ENCODE results near the gene TMA7B. TPM values are rescaled to one million over a fixed set of nuclear protein-coding genes. Genes with fewer than 3 reads are reported as not detected.
"Not testable (repeated sequence)": the region's sequence is repeated elsewhere in the genome, so short reads cannot be mapped to it uniquely, and the experiment has no call there.

TMA7B gene
- total RNA-seq, 1 donor from 2014 or later: not detected

DNA sequence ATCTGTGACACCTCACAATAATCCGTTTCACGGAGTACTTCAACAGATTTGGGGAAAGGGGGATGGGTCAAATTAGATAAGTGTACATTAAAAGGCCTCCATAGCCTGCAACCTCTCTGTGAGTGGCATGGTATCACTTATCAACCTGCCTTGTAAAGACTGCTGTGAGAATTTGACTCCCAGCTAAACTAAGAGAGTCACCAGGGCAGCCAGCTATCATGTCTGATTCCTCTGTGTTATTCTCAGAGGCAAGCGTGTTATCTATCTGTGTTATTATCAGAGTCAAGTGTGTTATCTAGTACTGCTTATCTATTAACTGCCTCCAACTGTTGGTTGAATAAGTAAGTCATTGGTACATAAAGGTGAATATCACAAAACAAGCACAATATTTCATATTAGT lies 30.5 kb downstream of the TMA7B start:
- TF ChIP-seq, protein P1, sequence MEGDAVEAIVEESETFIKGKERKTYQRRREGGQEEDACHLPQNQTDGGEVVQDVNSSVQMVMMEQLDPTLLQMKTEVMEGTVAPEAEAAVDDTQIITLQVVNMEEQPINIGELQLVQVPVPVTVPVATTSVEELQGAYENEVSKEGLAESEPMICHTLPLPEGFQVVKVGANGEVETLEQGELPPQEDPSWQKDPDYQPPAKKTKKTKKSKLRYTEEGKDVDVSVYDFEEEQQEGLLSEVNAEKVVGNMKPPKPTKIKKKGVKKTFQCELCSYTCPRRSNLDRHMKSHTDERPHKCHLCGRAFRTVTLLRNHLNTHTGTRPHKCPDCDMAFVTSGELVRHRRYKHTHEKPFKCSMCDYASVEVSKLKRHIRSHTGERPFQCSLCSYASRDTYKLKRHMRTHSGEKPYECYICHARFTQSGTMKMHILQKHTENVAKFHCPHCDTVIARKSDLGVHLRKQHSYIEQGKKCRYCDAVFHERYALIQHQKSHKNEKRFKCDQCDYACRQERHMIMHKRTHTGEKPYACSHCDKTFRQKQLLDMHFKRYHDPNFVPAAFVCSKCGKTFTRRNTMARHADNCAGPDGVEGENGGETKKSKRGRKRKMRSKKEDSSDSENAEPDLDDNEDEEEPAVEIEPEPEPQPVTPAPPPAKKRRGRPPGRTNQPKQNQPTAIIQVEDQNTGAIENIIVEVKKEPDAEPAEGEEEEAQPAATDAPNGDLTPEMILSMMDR (conservative IDR thresholded peaks at IDR 0.05; ENCODE audit: low read depth, low read length): no peak
- H3K4me3 ChIP-seq (ENCODE audit: low read depth, low read length): no peak overlapping the region
- no peak for DNase-seq (ENCODE audit: low read depth)

DNA sequence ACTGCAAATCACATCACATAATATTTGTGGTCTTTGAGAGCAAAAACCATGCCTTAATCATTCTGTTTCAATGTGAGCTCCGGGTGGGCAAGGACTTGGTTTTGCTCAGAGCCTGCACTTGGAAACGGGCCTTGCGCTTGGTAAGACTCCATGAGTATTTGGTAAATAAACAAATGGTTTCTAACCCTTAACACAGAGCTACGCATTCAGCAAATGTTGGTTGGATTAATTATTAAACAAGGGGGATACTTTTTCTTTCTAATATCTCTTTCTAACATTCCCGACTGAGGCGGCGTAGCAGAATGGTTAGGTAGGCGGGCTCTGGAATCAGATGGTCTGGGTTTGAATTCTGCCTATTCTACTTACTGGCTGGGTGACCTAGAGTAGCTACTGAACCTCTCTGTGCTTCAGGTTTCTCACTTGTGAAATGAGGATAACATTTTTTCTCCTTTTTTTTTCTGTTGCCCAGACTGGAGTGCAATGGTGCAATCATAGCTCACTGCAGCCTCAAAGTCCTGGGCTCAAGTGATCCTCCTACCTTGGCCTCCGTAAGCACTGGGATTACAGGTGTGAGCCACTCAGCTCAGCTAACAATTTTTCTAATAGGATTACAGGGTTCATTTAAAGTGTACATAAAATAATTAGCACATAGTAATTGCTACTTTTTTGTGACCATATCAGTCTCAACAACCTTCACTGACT lies 31.1 kb downstream of the TMA7B start:
- TF ChIP-seq, protein P1 (conservative IDR thresholded peaks at IDR 0.05; ENCODE audit: low read depth, low read length): no peak
- no peak overlapping the region for H3K4me3 ChIP-seq (ENCODE audit: low read depth, low read length)
- no peak for DNase-seq (ENCODE audit: low read depth)

DNA sequence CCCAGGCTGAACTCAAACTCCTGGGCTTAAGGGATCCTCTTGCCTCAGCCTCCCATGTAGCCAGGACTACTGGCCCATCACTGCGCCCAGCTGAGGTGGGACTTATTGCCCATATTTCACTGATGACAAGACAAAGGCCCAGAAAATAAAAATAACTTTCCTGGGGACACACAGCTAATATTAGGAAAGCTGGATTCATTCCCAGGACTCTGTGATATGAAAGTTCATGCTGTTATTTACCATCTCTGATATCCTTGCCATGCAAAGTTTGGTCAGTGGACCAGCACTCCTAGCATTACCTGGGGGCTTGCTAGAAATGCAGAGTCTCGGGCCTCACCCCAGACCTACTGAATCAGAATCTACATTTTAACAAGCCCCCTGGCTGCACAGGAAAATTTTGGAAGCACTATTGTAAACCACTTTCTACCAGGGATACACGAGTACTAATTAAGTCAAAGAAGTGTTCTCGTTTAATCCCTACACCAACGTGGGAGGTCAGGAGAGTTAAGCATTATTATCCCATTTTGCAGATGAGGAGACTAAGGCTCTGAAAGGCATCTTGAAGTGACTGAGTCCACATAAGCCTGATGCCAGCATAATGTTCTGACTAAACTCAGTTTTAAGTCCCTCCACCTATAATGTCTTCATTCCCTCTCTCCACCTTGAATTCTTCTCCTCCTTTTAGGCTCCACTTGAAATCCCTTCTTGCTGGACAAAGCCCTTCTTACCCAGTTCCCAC lies 32.1 kb downstream of the TMA7B start:
- DNase-seq (ENCODE audit: low read depth): no peak
- TF ChIP-seq, protein P1 (conservative IDR thresholded peaks at IDR 0.05; ENCODE audit: low read depth, low read length): no peak
- no peak overlapping the region for H3K4me3 ChIP-seq (ENCODE audit: low read depth, low read length)

DNA sequence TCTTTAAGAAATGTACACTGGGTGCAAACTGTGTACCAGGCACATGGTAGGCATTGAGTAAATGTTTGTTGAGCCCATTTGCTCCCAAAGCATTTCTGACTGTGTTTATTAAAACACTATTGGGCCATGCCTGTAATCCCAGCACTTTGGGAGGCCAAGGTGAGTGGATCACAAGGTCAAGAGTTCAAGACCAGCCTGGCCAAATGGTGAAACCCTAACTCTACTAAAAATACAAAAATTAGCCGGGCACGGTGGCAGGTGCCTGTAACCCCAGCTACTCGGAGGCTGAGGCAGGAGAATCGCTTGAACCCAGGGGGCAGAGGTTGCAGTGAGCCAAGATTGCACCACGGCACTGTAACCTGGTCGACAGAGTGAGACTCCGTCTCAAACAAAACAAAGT lies 32.7 kb downstream of the TMA7B start:
- not testable (repeated sequence) for H3K4me3 ChIP-seq (ENCODE audit: low read depth, low read length); DNase-seq (ENCODE audit: low read depth)

DNA sequence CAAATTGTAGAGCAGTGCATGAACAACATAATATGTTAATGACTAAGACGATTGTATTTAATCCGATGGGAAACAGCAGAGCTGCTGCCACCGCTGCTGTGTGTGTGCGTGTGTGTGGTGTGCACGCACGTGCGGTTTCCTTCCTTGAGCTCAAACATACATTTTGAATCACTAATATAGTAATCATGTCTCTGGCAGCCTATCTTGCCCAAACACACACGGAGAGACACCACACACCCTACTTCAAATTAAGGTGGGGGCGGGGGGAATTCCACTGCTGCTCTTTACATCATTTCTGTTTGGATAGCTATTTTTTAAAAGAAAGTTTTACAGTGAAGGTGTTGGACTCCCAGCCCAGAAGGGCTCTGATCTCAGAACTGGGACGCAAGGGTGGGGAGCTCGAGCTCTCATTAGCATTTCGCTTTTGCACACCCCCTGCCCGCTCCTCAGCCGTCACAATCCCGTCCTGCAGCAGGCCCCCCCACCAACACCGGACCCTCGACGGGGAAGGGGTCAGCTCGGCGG lies 33.9 kb downstream of the TMA7B start:
- DNase-seq (ENCODE audit: low read depth): no peak
- TF ChIP-seq, protein P1 (conservative IDR thresholded peaks at IDR 0.05; ENCODE audit: low read depth, low read length): no peak
- peak overlapping the region; percentile 23 for H3K4me3 ChIP-seq (ENCODE audit: low read depth, low read length)

DNA sequence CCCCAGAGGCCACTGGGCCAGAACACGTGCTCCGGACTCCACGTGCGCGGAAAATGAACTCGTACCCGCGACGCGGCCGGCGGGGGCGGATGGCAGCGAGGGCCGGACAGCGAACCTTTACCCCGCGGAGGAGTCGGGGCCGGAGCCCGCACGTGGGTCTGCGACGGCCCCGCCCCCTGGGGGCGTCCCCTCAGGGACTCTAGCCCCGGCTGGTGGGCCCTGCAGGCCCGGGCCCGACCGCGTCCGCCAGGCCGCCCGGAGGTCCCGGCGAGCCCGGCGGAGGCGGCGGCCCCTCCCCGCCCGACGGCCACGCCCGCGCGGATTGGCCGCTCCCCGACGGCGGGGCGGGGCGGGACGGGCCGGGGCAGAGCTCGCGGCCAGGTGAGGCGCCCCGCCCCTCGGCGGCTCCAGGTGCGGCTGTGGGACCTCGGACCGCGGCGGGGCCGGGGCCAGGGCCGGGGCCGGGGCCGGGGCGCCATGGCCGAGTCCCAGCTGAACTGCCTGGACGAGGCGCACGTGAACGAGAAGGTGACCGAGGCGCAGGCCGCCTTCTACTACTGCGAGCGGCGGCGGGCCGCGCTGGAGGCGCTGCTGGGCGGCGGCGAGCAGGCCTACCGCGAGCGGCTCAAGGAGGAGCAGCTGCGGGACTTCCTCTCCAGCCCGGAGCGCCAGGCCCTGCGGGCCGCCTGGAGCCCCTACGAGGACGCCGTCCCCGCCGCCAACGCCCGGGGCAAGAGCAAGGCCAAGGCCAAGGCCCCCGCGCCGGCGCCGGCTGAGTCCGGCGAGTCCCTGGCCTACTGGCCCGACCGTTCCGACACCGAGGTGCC lies 34.6 kb downstream of the TMA7B start, which contains the start of gene FAM83F:
TSS of gene FAM83F (plus strand) at position 389 of the 827 bp plus-strand sequence. CDS start at position 478, 89 bp downstream.
- DNase-seq (ENCODE audit: low read depth): no peak
- TF ChIP-seq, protein P1 (conservative IDR thresholded peaks at IDR 0.05; ENCODE audit: low read depth, low read length): no peak
- H3K4me3 ChIP-seq (ENCODE audit: low read depth, low read length): peak within 1 kb of the TSS; percentile 50
